ENCODE measurements around the gene CTR9.
"Not testable (repeated sequence)": the region's sequence is repeated elsewhere in the genome, so short reads cannot be mapped to it uniquely, and the experiment has no call there.

Gene CTR9

GRCh38 chr11:10809373-10810160, 58.5 kb downstream of the CTR9 start:
- peak; percentile 44 for ATAC-seq
- Mint-ChIP-seq H3K4me3 (peak overlapping the region; percentile 96), H3K4me1 (peaks cover 32% of the 10 kb centered on the region), H3K27ac (peak overlapping the region; percentile 100), H3K9me3 (no peaks in the 10 kb centered on the region), H3K27me3 (no peaks in the 10 kb centered on the region), H3K36me3 (peaks cover 40% of the 10 kb centered on the region)

- H3K27ac Mint-ChIP-seq = no peak overlapping the region
- ATAC-seq = no peak
- peaks cover 12% of the 10 kb centered on the region for H3K4me1 Mint-ChIP-seq
- no peaks in the 10 kb centered on the region for H3K27me3 Mint-ChIP-seq
- H3K4me3 Mint-ChIP-seq = no peak overlapping the region
- H3K9me3 Mint-ChIP-seq = no peaks in the 10 kb centered on the region
- H3K36me3 Mint-ChIP-seq = no peaks in the 10 kb centered on the region
Observed at GRCh38 chr11:10813945-10814344, 62.9 kb downstream of the CTR9 start.

- Mint-ChIP-seq H3K27ac (no peak overlapping the region), H3K4me3 (no peak overlapping the region), H3K36me3 (peaks cover 17% of the 10 kb centered on the region), H3K9me3 (no peaks in the 10 kb centered on the region), H3K27me3 (no peaks in the 10 kb centered on the region), H3K4me1 (no peaks in the 10 kb centered on the region)
- ATAC-seq = no peak
Observed at GRCh38 chr11:10818594-10818993, 67.5 kb downstream of the CTR9 start.

- H3K9me3 Mint-ChIP-seq, H3K27me3 Mint-ChIP-seq, ATAC-seq, H3K4me3 Mint-ChIP-seq, H3K27ac Mint-ChIP-seq: not testable (repeated sequence)
- H3K4me1 Mint-ChIP-seq = peaks cover 23% of the 10 kb centered on the region
- H3K36me3 Mint-ChIP-seq = peaks cover 17% of the 10 kb centered on the region
Observed at GRCh38 chr11:10822491-10822890, 71.4 kb downstream of the CTR9 start.

GRCh38 chr11:10823152-10823579, 72.1 kb downstream of the CTR9 start:
- no peak overlapping the region for H3K4me3 Mint-ChIP-seq
- H3K9me3 Mint-ChIP-seq = no peaks in the 10 kb centered on the region
- no peaks in the 10 kb centered on the region for H3K27me3 Mint-ChIP-seq
- H3K27ac Mint-ChIP-seq = no peak overlapping the region
- no peak for ATAC-seq
- H3K4me1 Mint-ChIP-seq = peaks cover 23% of the 10 kb centered on the region
- H3K36me3 Mint-ChIP-seq = peaks cover 17% of the 10 kb centered on the region

- Mint-ChIP-seq H3K27me3 (no peaks in the 10 kb centered on the region), H3K9me3 (no peaks in the 10 kb centered on the region), H3K36me3 (peaks cover 18% of the 10 kb centered on the region), H3K4me1 (peaks cover 23% of the 10 kb centered on the region), H3K27ac (peak overlapping the region; percentile 74), H3K4me3 (no peak overlapping the region)
- peak; percentile 90 for ATAC-seq
Observed at GRCh38 chr11:10824888-10825287, 73.8 kb downstream of the CTR9 start.

GRCh38 chr11:10828402-10828801, 77.4 kb downstream of the CTR9 start:
- Mint-ChIP-seq H3K27ac (no peak overlapping the region), H3K4me1 (peaks cover 23% of the 10 kb centered on the region), H3K36me3 (peaks cover 5% of the 10 kb centered on the region), H3K9me3 (no peaks in the 10 kb centered on the region), H3K4me3 (no peak overlapping the region), H3K27me3 (no peaks in the 10 kb centered on the region)
- no peak for ATAC-seq

GRCh38 chr11:10829139-10829538, 78.1 kb downstream of the CTR9 start:
- no peaks in the 10 kb centered on the region for H3K27me3 Mint-ChIP-seq
- H3K4me1 Mint-ChIP-seq = peaks cover 18% of the 10 kb centered on the region
- H3K9me3 Mint-ChIP-seq = no peaks in the 10 kb centered on the region
- peaks cover 5% of the 10 kb centered on the region for H3K36me3 Mint-ChIP-seq
- no peak overlapping the region for H3K27ac Mint-ChIP-seq
- ATAC-seq = no peak
- no peak overlapping the region for H3K4me3 Mint-ChIP-seq

All from stimulated activated memory B cell treated with anti-CD40 and anti-IgM and Interleukin-4, amounts not matched to agents 10 μg/mL and 1 μg/mL and 100 μg/mL, for 72 hours (primary cell).